GM21717 (cell line): ENCODE measurements around the gene VGF.
"Not testable (repeated sequence)": the region's sequence is repeated elsewhere in the genome, so short reads cannot be mapped to it uniquely, and the experiment has no call there.

Source experiments
- ATAC-seq: cut with Tn5 transposase; IDR thresholded peaks from one replicate; pipeline ENCODE4 v1.9.1; 2021; ENCODE audit warnings: mild to moderate bottlenecking, moderate library complexity; ENCODE audit not compliant: unreplicated experiment

The VGF gene

DNA sequence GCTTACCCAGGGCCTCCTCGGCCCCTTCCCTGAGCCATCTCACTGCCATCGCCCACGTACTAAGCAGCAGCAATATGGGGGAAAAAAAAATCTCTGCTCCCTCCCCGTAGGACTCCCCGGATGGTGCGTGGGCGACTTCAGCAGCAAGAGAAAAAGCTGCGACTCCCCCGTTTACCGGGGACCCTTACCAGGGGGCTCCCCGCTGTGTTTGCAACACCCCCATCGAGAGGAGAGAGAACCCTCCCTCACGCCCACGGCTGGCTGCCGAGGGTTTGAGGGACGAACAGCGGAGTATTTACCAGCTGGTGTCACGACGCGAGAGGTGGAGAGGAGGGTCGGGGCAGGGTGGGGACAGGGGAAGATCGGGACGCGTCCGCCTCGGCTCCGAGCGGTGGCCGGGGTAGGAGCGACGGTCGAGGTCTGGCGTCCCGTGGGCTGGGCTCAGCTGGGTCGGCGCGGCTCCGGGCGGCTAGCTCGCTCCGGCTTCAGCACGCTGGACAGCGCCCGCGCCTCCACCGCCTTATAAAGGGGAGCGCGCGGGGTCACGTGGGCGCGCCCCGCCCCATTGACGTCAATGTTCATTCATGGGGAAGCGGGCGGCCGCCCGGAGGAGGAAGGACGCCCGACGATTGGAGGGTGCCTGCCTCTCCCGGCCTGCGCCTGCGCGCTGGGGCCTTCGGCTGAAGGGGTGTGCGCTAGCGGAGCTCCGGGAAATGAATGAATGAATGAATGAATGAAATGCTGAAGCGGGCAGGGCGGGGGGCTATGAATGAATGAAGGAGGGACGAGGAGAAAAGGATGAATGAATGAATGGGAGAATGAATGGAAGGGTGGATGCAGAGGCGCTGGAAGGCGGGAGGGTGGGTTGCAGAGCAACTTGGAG lies at the start of gene VGF:
VGF (minus strand) TSS at position 495 of the 883 bp plus-strand sequence. CDS start 726 bp downstream, outside the sequence.
- peak; percentile 42 for ATAC-seq

DNA sequence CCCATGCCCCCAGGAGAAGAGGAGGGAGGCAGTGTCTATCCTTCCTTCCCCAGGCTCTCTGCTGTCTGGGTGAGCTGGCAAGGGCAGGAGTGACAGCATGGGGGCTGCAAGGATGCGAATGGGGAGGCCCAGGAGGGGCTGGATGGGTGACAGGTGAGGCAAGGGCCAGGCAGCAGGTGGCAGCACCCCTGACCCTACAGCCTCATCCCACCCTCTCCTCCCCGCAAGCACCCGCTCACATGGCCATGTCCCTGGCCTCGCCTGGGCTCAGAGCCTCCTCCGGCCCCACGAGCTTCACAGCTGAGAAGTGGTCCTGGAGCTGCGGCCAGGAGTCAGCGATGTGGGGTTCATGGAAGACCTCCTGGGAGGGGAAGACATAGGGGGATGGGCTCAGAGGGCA lies 46.6 kb upstream of the VGF start:
- no peak for ATAC-seq

GRCh38 chr7:101211501-101211900 lies 46.1 kb upstream of the VGF start:
- no peak for ATAC-seq

DNA sequence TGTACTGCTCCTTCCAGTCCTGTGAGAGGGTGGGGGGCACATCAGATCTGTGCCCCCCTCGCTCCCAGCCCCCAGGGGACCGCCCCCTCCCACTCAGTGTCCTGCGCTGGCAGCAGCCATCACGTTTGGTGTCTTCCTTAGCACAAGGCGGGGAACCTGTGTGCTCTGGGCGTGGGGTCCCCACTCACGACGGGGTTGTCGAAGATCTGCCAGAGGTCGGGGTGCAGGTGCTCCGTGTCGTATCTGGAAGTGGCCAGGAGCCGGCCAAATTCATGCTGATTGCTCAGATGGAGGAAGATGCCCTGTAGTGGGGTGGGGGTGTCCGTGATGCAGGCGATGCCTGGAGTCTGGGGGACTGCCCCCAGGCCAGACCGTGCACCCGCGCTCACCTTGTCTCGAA lies 44.8 kb upstream of the VGF start:
- ATAC-seq, result no peak

DNA sequence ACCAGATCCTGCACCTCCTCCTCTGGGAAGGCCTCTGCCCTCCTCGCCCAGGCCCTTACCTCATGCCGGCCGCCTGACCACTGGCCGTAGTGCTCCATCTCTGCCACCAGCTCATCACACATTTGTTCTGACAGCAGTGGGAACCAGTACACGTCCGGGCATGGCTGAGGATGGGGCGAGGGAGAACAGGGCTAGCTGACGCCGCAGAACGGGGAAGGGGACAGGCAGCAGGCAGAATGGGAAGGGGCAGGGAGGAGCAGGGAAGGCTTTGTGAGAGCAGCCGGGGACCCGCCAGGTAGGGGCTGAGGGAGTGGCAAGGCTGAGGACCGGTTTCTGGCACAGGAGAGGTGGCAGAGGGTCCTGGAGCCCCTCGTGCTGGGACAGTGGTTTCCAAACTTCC lies 43.4 kb upstream of the VGF start:
- no peak for ATAC-seq

- ATAC-seq, result no peak
Measured at GRCh38 chr7:101207459-101207858, 42.1 kb upstream of the VGF start.

DNA sequence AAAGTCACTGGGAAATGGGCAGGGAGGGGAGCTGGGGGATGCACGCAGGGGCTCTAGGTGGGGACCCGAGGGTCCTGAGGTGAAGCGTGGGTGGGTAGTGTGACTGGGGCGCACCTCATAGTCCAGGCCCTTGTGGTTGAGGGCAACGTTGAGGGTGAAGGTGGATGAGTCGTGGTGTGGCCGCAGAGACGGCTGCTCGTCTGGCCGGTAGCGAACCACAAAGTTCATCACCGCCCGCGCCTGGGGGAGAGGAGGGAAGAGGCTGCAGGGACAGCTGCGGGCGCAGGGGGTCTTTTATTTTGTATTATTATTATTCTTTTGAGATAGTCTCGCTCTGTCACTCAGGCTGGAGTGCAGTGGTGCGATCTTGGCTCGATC lies 41.3 kb upstream of the VGF start:
- no peak for ATAC-seq

DNA sequence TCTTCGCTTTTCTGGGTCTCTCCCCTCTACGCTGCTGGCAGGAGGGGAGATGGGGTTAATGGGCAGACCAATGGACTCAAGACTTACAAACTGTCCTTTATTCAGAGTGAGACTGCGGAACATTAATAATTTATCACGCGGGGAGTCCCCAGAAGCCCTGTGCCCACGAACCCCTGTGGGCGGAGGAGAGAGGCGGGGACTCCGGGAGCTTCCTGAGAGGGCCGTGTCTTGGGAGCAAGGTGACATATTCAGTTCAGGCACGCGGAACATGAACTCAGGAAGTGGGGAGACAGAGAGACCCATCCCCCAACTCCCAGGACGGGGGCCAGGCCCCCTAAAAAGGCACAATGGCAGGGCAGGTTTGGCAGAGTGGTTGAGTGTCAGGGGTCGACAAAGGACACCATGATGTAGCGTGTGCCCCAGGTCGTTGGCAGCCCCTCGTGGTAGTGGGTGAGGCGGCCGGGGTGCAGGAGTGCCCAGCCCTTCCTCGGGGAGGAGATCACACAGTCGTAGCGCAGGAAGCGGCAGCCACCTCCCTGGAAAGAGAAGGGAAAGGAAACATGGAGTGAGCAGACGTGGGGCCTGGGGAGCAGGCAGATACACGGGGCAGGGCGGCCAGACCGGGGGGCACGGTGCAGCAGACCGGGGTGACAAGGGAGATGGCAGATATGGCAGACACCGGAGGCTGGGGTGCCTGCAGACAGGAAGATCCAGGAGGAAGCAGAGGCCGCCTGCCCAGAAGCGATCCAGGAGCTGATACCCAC lies 40.7 kb upstream of the VGF start:
- no peak for ATAC-seq

DNA sequence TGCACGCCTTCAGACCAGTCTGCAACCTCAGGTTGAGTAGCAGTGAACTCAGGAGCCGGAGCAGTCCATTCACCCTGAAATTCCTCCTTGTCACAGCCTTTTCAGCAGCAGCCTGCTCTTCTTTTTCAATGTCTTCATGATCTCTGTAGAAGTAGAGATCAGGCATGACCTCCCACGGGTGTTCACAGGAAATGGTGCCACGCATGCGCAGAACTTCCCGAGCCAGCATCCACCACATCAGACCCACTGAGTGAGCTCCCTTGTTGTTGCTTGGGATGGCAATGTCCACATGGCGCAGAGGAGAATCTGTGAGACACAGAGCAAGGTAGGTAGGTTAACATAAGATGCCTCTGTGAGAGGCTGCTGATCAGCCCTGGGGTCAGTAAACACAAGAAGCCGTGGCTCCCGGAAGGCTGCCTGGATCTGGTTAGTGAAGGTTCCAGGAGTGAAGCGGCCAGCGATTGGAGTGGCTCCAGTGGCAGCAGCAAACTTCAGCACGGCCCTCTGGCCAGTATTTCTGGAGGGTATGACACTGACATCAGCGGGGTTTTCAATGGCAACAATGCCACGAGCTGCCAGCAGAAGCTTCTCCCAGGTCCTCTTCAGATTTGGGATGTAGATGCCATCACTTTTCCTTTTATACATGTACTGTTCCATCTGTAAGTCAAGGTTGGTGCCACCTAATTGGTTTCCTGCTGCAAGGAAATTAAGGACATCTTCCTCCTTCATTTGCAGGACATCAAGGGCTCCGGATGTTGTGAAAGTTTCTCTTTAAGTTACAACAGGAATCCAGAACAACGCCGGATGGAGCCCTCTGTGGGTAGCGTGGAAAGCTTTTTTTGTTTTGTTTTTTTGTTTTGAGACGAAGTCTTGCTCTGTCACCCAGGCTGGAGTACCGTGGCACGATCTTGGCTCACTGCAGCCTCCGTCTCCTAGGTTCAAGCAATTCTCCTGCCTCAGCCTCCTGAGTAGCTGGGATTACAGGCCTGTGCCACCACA lies 38.7 kb upstream of the VGF start:
- ATAC-seq, result not testable (repeated sequence)

GRCh38 chr7:101202603-101202918 lies 37.2 kb upstream of the VGF start:
- no peak for ATAC-seq

DNA sequence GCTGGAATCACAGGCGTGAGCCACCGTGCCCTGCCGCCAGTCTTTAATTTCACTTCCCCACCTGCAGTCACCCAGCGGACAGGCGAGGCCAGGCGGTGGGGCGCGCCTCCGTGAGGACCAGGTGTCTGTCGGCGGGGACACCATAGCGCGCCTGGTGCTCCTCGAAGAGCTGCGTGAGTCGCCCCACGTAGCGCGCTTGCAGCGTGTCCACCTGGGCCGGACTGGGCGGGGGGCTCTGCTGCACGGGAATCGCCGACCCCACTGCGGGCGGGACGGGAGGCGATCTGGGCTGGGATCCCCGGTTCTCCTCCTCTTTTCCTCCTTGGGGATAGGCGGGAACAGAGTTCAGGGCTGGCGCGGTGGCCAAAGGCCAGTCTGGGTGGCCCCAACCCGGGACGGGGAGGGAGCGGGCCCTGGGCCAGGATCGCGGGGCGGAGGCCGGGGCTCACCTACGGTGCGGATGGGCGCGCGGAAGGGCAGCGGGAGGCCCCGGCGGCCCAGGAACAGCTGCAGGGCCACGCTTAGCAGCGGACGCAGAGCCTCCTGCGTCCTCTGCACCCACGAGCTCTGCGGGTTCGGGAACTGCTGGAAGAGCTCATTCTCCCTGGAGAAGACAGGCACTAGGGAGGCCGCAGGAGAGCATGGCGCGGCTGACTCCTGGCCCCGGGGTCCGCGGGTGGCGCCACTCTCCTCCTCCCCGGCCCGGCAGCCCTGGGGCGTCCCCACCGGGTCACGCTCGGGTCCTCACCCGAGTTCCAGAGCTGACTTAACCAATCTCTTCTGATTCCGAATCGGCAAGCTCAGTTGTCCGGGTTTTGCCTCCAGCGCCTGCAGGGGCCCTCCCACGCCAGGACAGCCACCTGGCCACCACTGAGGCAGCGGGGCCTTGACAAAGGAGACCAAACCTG lies 36.6 kb upstream of the VGF start:
- ATAC-seq, result no peak

GRCh38 chr7:101200862-101201599 lies 35.7 kb upstream of the VGF start, which contains the start of gene MOGAT3:
MOGAT3 (minus strand) TSS chr7:101201036; CDS start chr7:101200854, 182 bp downstream.
- ATAC-seq, result no peak

DNA sequence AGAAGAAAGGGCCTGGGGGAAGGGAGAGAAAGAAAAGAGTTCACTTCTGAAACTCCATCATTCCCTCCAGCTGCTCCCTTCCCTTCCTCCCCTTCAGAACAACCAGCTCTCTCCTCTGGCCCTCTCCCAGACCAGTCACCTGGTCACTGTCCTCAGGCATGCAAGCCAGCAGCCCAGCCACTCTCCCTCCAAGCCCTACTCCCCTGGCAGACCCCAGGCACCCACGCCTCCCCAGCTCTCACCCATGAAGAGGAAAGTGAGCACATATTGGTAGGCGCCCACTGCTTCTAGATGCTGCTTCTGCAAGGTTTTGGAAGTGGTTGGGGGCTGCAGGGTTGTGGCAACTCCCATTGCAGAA lies 35.1 kb upstream of the VGF start:
- no peak for ATAC-seq

- ATAC-seq, result not testable (repeated sequence)
Measured at GRCh38 chr7:101199522-101199921, 34.2 kb upstream of the VGF start.

GRCh38 chr7:101198476-101198875 lies 33.1 kb upstream of the VGF start:
- no peak for ATAC-seq

DNA sequence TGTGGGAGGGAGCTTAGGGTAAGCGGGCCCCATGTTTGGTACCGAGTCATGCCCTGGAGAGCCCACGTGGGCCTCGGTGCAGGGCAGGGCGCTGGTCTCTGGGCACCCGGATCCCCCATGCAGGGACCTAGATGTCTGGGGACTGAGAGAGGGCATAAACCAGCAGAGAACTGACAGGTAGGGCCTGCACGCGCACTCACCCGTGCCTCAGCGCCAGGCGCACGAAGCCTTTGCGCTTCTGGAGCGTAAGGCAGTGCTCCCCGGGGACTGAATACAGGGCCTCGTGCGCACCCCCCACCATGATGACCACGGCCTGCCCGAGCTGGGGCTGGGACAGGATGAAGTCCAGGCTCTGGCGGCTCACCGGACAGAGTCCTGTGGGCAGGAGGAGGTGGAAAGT lies 32.6 kb upstream of the VGF start:
- no peak for ATAC-seq

DNA sequence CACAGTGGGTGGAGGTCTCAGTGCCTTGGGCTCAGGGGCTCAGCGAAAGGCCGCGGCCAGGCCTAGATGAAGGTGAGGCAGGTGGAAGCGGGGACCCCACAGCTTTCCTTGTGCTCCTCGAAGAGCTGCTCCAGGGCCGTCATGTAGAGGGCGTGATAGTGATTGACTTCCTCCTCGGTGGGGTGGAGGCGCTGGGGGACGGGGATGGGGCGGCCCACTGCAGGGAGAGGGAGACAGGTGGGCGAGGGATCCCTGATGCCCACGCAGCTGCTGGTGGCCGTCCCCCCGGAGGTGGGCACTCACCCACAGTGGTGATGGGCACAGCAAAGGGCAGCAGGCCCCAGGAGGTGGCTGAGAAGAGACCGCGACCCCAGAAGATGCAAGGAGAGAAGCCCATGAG lies 30.5 kb upstream of the VGF start:
- no peak for ATAC-seq

- ATAC-seq, result no peak
Measured at GRCh38 chr7:101189109-101189508, 23.7 kb upstream of the VGF start.

GRCh38 chr7:101186844-101187428 lies 21.6 kb upstream of the VGF start:
- ATAC-seq, result no peak
